OCI-LY3 (cell line): ENCODE measurements around the gene FHOD3.

ENCODE experiments used
- CTCF ChIP-seq: fragments of 200-600, 300-600 bp; sonication (generic); IDR thresholded peaks from 2 replicates; pipeline ENCODE4 v1.5.1; 2014; ENCODE audit warnings: antibody characterized with exemption, low read length, low read depth
- EZH2phosphoT487 ChIP-seq: fragments of 200-600 bp; shearing (Covaris generic); IDR thresholded peaks from 2 replicates; pipeline ENCODE4 v1.6.1; 2018; ENCODE audit warnings: antibody characterized with exemption, mixed run types, low read depth

- TF ChIP-seq CTCF (no peak), EZH2phosphoT487 (no peak)
Observed at GRCh38 chr18:36828157-36828629, 530.7 kb downstream of the FHOD3 start.
